Measurements from ENCODE around the gene VASH2. TPM values are rescaled to one million over a fixed set of nuclear protein-coding genes. Genes with fewer than 3 reads are reported as not detected.

The VASH2 gene
- total RNA-seq, 4 donors from 2014 or later: 0.67 to 9.0 (median 1.5) TPM

DNA sequence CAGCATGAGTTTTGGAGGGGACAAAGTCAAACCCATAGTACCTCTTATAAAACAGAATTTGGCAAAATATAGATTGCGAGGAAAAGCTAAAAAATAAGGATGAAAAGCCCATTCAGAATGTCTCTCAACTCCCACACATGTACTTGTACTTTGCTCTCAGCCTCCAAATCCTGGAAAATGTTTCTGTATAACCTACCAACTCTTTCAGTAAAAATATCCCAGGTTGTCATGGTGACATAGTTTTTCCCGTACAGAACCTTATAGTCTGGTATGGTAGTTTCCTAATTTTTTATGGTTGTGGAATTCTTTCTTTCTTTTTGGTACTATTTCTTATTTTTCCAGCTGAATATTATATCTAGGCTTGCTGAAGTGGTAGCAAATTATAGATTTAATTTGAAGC lies 85.2 kb downstream of the VASH2 start:
- WGBS, 2 donors (ENCODE audit: low coverage in 1 of 2): 73 to 74% methylated on average over 2 of the region's 2 CpGs
- H3K4me1 ChIP-seq: no peaks in the 10 kb centered on the region
- TF ChIP-seq POLR2A (IDR thresholded peaks at IDR 0.05) (no peak), POLR2AphosphoS5 (IDR thresholded peaks at IDR 0.05) (no peak), EP300 (IDR thresholded peaks at IDR 0.05) (no peak)
- TF ChIP-seq, protein P1, sequence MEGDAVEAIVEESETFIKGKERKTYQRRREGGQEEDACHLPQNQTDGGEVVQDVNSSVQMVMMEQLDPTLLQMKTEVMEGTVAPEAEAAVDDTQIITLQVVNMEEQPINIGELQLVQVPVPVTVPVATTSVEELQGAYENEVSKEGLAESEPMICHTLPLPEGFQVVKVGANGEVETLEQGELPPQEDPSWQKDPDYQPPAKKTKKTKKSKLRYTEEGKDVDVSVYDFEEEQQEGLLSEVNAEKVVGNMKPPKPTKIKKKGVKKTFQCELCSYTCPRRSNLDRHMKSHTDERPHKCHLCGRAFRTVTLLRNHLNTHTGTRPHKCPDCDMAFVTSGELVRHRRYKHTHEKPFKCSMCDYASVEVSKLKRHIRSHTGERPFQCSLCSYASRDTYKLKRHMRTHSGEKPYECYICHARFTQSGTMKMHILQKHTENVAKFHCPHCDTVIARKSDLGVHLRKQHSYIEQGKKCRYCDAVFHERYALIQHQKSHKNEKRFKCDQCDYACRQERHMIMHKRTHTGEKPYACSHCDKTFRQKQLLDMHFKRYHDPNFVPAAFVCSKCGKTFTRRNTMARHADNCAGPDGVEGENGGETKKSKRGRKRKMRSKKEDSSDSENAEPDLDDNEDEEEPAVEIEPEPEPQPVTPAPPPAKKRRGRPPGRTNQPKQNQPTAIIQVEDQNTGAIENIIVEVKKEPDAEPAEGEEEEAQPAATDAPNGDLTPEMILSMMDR (IDR thresholded peaks at IDR 0.05): no peak
- no peak for ATAC-seq
- H3K27ac ChIP-seq: no peak overlapping the region
- no peaks in the 10 kb centered on the region for H3K9me3 ChIP-seq
- peaks cover 68% of the 10 kb centered on the region for H3K27me3 ChIP-seq
- H3K36me3 ChIP-seq: no peaks in the 10 kb centered on the region
- no peak overlapping the region for H3K4me3 ChIP-seq

Other genes starting within 250 kb of the VASH2 start
- 10 to 100 TPM; 20.1 to 36.4 (median 31.1) TPM for gene NSL1, start 158.8 kb upstream of the VASH2 start, total RNA-seq
- gene TATDN3, start 158.6 kb upstream of the VASH2 start, total RNA-seq: 10 to 100 TPM in 2 of 4 donors, 1 to 10 TPM in 2; 7.9 to 23.0 (median 9.9) TPM
- not detected for gene SPATA45, start 102.9 kb upstream of the VASH2 start, total RNA-seq
- gene FLVCR1, start 92.3 kb upstream of the VASH2 start, total RNA-seq: 1 to 10 TPM; 3.2 to 9.2 (median 4.4) TPM
- gene ANGEL2, start 65.3 kb downstream of the VASH2 start, total RNA-seq: 10 to 100 TPM; 20.9 to 85.1 (median 39.0) TPM
- gene RPS6KC1, start 100.7 kb downstream of the VASH2 start, total RNA-seq: 10 to 100 TPM; 21.2 to 28.5 (median 23.8) TPM